SK-N-SH treated with all-trans-retinoic acid at 6 μM for 48 hours (cell line): ENCODE results near the gene THSD4.
A peak's percentile ranks its signal among the peaks of the same experiment; 100 is the strongest.

Experiments used
- ATAC-seq: fragments of 200-7000 bp; cut with Tn5 transposase; 3 replicates; pipeline ENCODE4 v1.9.1; 2020; ENCODE audit warnings: mild to moderate bottlenecking, moderate library complexity
- ARNTL ChIP-seq: fragments of 450-650 bp; formaldehyde crosslinking; IDR thresholded peaks from 2 replicates; pipeline ENCODE4 v1.5.0; 2020; ENCODE audit warnings: low read depth, mild to moderate bottlenecking, moderate library complexity, borderline replicate concordance
- BACH2 ChIP-seq: fragments of 250-450 bp; sonication (Bioruptor Pico); IDR thresholded peaks from 2 replicates; pipeline ENCODE4 v1.9.0; 2021; ENCODE audit warnings: mild to moderate bottlenecking, borderline replicate concordance
- CSDC2 ChIP-seq: fragments of 250-450 bp; sonication (Bioruptor Pico); IDR thresholded peaks from 2 replicates; pipeline ENCODE4 v1.5.0; 2020; ENCODE audit warnings: mild to moderate bottlenecking, moderate library complexity
- ESRRG ChIP-seq: fragments of 250-450 bp; sonication (Bioruptor Pico); IDR thresholded peaks from 2 replicates; pipeline ENCODE4 v1.6.1; 2021; ENCODE audit warnings: mild to moderate bottlenecking
- GLIS3 ChIP-seq: fragments of 250-450 bp; sonication (Bioruptor Pico); IDR thresholded peaks from 2 replicates; pipeline ENCODE4 v1.5.0; 2020; ENCODE audit warnings: mild to moderate bottlenecking, moderate library complexity
- ISL1 ChIP-seq: fragments of 250-450 bp; sonication (Bioruptor Pico); IDR thresholded peaks from 2 replicates; pipeline ENCODE4 v2.1.2; 2022; ENCODE audit warnings: mild to moderate bottlenecking, moderate library complexity
- OSR1 ChIP-seq: fragments of 250-450 bp; sonication (Bioruptor Pico); IDR thresholded peaks from 2 replicates; pipeline ENCODE4 v1.8.0; 2022; ENCODE audit warnings: moderate library complexity, mild to moderate bottlenecking, inconsistent platforms
- PPARA ChIP-seq: fragments of 250-450 bp; sonication (Bioruptor Pico); IDR thresholded peaks from 2 replicates; pipeline ENCODE4 v1.5.0; 2020; ENCODE audit warnings: mild to moderate bottlenecking, borderline replicate concordance
- RARB ChIP-seq: fragments of 250-450 bp; sonication (Bioruptor Pico); IDR thresholded peaks from 2 replicates; pipeline ENCODE4 v1.8.0; 2021; ENCODE audit warnings: mild to moderate bottlenecking, moderate library complexity
- SNAI2 ChIP-seq: fragments of 250-450 bp; sonication (Bioruptor Pico); IDR thresholded peaks from 2 replicates; pipeline ENCODE4 v1.5.0; 2020; ENCODE audit warnings: mild to moderate bottlenecking, moderate library complexity
- TCF4 ChIP-seq: fragments of 250-450 bp; sonication (Bioruptor Pico); IDR thresholded peaks from 2 replicates; pipeline ENCODE4 v1.8.0; 2021; ENCODE audit warnings: mild to moderate bottlenecking, moderate library complexity, borderline replicate concordance
- TOX ChIP-seq: fragments of 250-450 bp; sonication (Bioruptor Pico); IDR thresholded peaks from 2 replicates; pipeline ENCODE4 v1.8.0; 2021; ENCODE audit warnings: mild to moderate bottlenecking, moderate library complexity, borderline replicate concordance
- ZC3H10 ChIP-seq: fragments of 250-450 bp; sonication (Bioruptor Pico); IDR thresholded peaks from 2 replicates; pipeline ENCODE4 v1.5.1; 2021; ENCODE audit warnings: mild to moderate bottlenecking, moderate library complexity
- ZFP3 ChIP-seq: fragments of 250-450 bp; sonication (Bioruptor Pico); IDR thresholded peaks from 2 replicates; pipeline ENCODE4 v1.5.0; 2020; ENCODE audit warnings: mild to moderate bottlenecking, moderate library complexity
- ZFP30 ChIP-seq: fragments of 450-650 bp; formaldehyde crosslinking; IDR thresholded peaks from 2 replicates; pipeline ENCODE4 v1.5.0; 2022; ENCODE audit warnings: mild to moderate bottlenecking, moderate library complexity
- ZNF565 ChIP-seq: fragments of 450-650 bp; formaldehyde crosslinking; conservative IDR thresholded peaks from 2 replicates; pipeline ENCODE4 v1.5.0; 2020; ENCODE audit warnings: low read depth, mild to moderate bottlenecking, moderate library complexity
- ZNF70 ChIP-seq: fragments of 450-650 bp; formaldehyde crosslinking; IDR thresholded peaks from 2 replicates; pipeline ENCODE4 v1.5.0; 2020; ENCODE audit warnings: mild to moderate bottlenecking, moderate library complexity
- ZNF8 ChIP-seq: fragments of 450-650 bp; formaldehyde crosslinking; IDR thresholded peaks from 2 replicates; pipeline ENCODE4 v1.5.0; 2020; ENCODE audit warnings: mild to moderate bottlenecking, moderate library complexity
- TF ChIP-seq, protein P1 (sequence below): fragments of 250-450 bp; sonication (Bioruptor Pico); IDR thresholded peaks from 2 replicates; pipeline ENCODE4 v1.5.1; 2021; ENCODE audit warnings: mild to moderate bottlenecking, moderate library complexity
- TF ChIP-seq, protein P2 (sequence below): fragments of 250-450 bp; sonication (Bioruptor Pico); IDR thresholded peaks from 2 replicates; pipeline ENCODE4 v1.8.0; 2020; ENCODE audit warnings: mild to moderate bottlenecking, moderate library complexity, borderline replicate concordance
- TF ChIP-seq, protein P3 (sequence below): fragments of 250-450 bp; sonication (Bioruptor Pico); IDR thresholded peaks from 2 replicates; pipeline ENCODE4 v1.5.1; 2020; ENCODE audit warnings: low read depth, mild to moderate bottlenecking, moderate library complexity
- TF ChIP-seq, protein P4 (sequence below): fragments of 250-450 bp; sonication (Bioruptor Pico); IDR thresholded peaks from 2 replicates; pipeline ENCODE4 v1.8.0; 2021; ENCODE audit warnings: low read depth, mild to moderate bottlenecking, moderate library complexity, borderline replicate concordance
- TF ChIP-seq, protein P5 (sequence below): fragments of 250-450 bp; sonication (Bioruptor Pico); IDR thresholded peaks from 2 replicates; pipeline ENCODE4 v1.5.0; 2020; ENCODE audit warnings: mild to moderate bottlenecking, moderate library complexity

The THSD4 gene

DNA sequence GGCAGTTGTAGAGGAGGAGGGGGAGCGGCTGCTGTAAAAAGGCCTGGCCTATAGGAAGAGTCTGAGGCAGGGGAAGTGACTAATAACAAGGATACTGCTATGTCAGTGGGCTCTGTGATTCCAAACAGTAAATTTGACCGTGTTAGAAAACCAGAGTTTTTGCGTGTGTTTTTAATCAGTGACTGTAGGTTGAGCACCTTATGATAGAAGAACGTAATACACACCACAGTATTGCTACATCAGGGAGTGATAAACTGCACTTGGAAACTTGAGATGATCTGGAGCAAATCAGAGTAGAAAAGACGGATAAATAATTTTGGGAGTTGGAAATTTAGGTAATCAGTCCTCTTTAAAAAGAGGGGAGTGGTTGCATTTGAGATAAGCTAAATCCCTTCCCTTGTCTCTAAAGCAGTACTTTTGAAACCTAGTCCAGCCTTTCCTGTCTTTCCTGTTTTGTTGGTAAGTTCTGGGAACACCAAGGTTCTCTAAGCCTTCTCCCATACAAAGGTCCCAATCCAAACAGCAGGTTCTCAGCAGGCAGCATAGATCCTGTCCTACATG lies 564.6 kb downstream of the THSD4 start (continued):
- TF ChIP-seq, protein P1, sequence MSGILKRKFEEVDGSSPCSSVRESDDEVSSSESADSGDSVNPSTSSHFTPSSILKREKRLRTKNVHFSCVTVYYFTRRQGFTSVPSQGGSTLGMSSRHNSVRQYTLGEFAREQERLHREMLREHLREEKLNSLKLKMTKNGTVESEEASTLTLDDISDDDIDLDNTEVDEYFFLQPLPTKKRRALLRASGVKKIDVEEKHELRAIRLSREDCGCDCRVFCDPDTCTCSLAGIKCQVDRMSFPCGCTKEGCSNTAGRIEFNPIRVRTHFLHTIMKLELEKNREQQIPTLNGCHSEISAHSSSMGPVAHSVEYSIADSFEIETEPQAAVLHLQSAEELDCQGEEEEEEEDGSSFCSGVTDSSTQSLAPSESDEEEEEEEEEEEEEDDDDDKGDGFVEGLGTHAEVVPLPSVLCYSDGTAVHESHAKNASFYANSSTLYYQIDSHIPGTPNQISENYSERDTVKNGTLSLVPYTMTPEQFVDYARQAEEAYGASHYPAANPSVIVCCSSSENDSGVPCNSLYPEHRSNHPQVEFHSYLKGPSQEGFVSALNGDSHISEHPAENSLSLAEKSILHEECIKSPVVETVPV (CRISPR knock-in tag), result no peak; the same call in 1 of the 2 replicates
- TF ChIP-seq, protein P2, sequence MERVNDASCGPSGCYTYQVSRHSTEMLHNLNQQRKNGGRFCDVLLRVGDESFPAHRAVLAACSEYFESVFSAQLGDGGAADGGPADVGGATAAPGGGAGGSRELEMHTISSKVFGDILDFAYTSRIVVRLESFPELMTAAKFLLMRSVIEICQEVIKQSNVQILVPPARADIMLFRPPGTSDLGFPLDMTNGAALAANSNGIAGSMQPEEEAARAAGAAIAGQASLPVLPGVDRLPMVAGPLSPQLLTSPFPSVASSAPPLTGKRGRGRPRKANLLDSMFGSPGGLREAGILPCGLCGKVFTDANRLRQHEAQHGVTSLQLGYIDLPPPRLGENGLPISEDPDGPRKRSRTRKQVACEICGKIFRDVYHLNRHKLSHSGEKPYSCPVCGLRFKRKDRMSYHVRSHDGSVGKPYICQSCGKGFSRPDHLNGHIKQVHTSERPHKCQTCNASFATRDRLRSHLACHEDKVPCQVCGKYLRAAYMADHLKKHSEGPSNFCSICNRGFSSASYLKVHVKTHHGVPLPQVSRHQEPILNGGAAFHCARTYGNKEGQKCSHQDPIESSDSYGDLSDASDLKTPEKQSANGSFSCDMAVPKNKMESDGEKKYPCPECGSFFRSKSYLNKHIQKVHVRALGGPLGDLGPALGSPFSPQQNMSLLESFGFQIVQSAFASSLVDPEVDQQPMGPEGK (CRISPR knock-in tag), result no peak
- TF ChIP-seq BACH2 (no peak), ISL1 (CRISPR knock-in tag) (peak; percentile 55; the same call in 1 of the 2 replicates), PPARA (CRISPR knock-in tag) (no peak)
- TF ChIP-seq, all 23 proteins: peak for 2

DNA sequence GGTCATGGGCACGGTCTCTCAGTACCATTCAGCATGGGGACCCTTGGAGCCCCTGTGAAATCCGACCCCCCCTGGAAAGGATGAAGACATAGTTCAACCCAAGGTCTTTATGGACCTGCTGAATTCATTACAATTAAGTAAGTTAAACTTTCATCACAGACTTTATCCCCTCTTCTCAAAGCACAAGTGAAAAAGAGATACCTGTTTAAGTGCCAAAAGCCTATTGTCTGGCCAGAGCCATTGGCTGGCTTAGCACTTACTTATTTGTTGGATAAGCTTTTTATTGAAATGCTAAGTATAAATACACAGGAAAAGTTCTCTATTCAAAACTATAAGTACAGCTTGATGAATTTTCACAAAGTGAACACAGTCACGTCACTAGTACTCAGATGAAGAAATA lies 566.7 kb downstream of the THSD4 start:
- ATAC-seq, result no peak
- no peak for TF ChIP-seq TOX
- TF ChIP-seq ISL1 (CRISPR knock-in tag), result no peak
- no peak for TF ChIP-seq ZNF8
- TF ChIP-seq, all 23 proteins: peak for 0

DNA sequence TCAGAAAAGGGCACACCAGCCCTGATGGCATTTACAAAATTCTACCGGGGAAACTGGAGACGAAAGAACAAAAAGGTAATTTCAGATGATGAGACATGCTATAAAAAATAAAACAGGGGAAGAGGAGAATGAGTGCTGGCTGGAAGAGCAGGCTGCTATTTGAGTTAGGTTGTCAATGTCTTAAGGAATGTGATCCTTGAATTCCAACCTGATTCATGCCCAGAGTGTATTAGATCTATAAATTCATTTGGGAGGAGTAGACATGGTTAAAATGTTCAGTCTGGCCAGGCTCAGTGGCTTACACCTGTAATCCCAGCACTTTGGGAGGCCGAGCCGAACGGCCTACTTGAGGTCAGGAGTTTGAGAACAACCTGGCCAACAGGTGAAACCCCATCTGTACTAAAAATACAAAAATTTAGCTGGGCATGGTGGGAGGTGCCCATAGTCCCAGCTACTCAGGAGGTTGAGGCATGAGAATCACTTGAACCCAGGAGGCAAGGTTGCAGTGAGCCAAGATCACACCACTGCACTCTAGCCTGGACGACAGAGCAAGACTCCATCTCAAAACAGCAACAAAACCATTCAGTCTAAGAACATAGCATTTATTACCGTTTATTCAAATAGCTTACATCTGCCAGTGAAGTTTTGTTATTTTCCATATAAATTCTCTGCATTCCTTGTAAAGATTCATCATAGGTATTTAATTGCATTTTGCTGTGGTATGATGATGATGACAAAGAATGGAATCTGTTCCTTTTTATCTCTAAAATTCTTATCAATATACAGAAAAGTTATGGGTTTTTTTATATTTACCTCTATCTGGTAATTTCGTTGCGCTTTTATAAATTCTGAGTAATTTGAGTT lies 568.4 kb downstream of the THSD4 start:
- TF ChIP-seq ZNF8, result no peak
- TF ChIP-seq ESRRG (CRISPR knock-in tag), result peak; percentile 27; the same call in 1 of the 2 replicates
- TF ChIP-seq TCF4, result peak; percentile 44; the same call in 1 of the 2 replicates
- TF ChIP-seq, protein P3, sequence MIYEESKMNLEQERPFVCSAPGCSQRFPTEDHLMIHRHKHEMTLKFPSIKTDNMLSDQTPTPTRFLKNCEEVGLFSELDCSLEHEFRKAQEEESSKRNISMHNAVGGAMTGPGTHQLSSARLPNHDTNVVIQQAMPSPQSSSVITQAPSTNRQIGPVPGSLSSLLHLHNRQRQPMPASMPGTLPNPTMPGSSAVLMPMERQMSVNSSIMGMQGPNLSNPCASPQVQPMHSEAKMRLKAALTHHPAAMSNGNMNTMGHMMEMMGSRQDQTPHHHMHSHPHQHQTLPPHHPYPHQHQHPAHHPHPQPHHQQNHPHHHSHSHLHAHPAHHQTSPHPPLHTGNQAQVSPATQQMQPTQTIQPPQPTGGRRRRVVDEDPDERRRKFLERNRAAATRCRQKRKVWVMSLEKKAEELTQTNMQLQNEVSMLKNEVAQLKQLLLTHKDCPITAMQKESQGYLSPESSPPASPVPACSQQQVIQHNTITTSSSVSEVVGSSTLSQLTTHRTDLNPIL (CRISPR knock-in tag), result peak; percentile 69
- TF ChIP-seq GLIS3 (CRISPR knock-in tag), result no peak
- TF ChIP-seq PPARA (CRISPR knock-in tag), result no peak
- peak; percentile 57; the same call in 1 of the 2 replicates for TF ChIP-seq CSDC2
- no peak for TF ChIP-seq ZNF565 (CRISPR knock-in tag)
- TF ChIP-seq OSR1, result no peak
- TF ChIP-seq BACH2, result no peak
- TF ChIP-seq ZFP30 (CRISPR knock-in tag), result no peak
- TF ChIP-seq, protein P2 (CRISPR knock-in tag), result no peak; the same call in 1 of the 2 replicates
- TF ChIP-seq ZNF70, result no peak
- no peak for TF ChIP-seq SNAI2 (CRISPR knock-in tag)
- TF ChIP-seq, protein P4, sequence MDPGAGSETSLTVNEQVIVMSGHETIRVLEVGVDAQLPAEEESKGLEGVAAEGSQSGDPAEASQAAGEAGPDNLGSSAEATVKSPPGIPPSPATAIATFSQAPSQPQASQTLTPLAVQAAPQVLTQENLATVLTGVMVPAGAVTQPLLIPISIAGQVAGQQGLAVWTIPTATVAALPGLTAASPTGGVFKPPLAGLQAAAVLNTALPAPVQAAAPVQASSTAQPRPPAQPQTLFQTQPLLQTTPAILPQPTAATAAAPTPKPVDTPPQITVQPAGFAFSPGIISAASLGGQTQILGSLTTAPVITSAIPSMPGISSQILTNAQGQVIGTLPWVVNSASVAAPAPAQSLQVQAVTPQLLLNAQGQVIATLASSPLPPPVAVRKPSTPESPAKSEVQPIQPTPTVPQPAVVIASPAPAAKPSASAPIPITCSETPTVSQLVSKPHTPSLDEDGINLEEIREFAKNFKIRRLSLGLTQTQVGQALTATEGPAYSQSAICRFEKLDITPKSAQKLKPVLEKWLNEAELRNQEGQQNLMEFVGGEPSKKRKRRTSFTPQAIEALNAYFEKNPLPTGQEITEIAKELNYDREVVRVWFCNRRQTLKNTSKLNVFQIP (CRISPR knock-in tag), result no peak; the same call in 1 of the 2 replicates
- peak; percentile 95 for TF ChIP-seq ISL1 (CRISPR knock-in tag)
- TF ChIP-seq ARNTL (CRISPR knock-in tag), result no peak
- TF ChIP-seq, protein P1 (CRISPR knock-in tag), result 0 out of 2 replicates have a peak, but pooled peaks have one; percentile 14
- TF ChIP-seq RARB (CRISPR knock-in tag), result no peak
- TF ChIP-seq ZC3H10 (CRISPR knock-in tag), result no peak
- 0 out of 2 replicates have a peak, but pooled peaks have one; percentile 43 for TF ChIP-seq ZFP3
- TF ChIP-seq, protein P5, sequence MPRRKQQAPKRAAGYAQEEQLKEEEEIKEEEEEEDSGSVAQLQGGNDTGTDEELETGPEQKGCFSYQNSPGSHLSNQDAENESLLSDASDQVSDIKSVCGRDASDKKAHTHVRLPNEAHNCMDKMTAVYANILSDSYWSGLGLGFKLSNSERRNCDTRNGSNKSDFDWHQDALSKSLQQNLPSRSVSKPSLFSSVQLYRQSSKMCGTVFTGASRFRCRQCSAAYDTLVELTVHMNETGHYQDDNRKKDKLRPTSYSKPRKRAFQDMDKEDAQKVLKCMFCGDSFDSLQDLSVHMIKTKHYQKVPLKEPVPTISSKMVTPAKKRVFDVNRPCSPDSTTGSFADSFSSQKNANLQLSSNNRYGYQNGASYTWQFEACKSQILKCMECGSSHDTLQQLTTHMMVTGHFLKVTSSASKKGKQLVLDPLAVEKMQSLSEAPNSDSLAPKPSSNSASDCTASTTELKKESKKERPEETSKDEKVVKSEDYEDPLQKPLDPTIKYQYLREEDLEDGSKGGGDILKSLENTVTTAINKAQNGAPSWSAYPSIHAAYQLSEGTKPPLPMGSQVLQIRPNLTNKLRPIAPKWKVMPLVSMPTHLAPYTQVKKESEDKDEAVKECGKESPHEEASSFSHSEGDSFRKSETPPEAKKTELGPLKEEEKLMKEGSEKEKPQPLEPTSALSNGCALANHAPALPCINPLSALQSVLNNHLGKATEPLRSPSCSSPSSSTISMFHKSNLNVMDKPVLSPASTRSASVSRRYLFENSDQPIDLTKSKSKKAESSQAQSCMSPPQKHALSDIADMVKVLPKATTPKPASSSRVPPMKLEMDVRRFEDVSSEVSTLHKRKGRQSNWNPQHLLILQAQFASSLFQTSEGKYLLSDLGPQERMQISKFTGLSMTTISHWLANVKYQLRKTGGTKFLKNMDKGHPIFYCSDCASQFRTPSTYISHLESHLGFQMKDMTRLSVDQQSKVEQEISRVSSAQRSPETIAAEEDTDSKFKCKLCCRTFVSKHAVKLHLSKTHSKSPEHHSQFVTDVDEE (CRISPR knock-in tag), result no peak
- no peak for TF ChIP-seq TOX
- TF ChIP-seq, all 23 proteins: peak for 7
- ATAC-seq, result peak; percentile 42
